GM12892 (cell line): ENCODE measurements around the gene AP3S1.

ENCODE experiments used
- POLR2A ChIP-seq: IDR thresholded peaks from 2 replicates; pipeline ENCODE4 v1.6.1; 2011; ENCODE audit warnings: low read depth, low read length, control low read depth
- POLR2AphosphoS5 ChIP-seq: IDR thresholded peaks from 2 replicates; pipeline ENCODE4 v1.6.1; 2011; ENCODE audit warnings: low read depth, low read length, control low read depth
- TAF1 ChIP-seq: IDR thresholded peaks from 2 replicates; pipeline ENCODE4 v1.6.1; 2011; ENCODE audit warnings: low read depth, mild to moderate bottlenecking, control low read depth, low read length, borderline replicate concordance

DNA sequence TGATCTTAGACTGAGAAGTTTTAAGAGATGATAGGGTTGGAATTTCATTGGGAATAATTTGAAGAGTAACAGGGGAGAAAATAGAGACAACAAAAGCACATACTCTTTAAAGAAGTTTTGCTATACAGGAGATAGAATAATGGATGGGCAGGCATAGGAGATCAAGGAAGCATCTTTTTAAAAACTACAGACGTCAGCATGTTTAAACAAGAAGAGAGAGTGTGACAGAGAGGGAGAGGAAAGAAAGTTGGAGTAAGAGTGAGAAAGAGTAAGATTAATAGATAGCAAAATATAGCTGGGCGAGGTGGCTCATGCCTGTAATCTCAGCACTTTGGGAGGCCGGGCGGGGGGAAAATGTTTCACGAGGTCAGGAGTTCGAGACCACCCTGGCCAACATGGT, 115.2 kb downstream of the AP3S1 start:
- TF ChIP-seq POLR2A (no peak), TAF1 (no peak), POLR2AphosphoS5 (no peak)
